Measurements from ENCODE around the gene BTBD7.

The BTBD7 gene

GRCh38 chr14:93343266-93343665 lies 10.4 kb upstream of the BTBD7 start:
- TF ChIP-seq, protein P1, sequence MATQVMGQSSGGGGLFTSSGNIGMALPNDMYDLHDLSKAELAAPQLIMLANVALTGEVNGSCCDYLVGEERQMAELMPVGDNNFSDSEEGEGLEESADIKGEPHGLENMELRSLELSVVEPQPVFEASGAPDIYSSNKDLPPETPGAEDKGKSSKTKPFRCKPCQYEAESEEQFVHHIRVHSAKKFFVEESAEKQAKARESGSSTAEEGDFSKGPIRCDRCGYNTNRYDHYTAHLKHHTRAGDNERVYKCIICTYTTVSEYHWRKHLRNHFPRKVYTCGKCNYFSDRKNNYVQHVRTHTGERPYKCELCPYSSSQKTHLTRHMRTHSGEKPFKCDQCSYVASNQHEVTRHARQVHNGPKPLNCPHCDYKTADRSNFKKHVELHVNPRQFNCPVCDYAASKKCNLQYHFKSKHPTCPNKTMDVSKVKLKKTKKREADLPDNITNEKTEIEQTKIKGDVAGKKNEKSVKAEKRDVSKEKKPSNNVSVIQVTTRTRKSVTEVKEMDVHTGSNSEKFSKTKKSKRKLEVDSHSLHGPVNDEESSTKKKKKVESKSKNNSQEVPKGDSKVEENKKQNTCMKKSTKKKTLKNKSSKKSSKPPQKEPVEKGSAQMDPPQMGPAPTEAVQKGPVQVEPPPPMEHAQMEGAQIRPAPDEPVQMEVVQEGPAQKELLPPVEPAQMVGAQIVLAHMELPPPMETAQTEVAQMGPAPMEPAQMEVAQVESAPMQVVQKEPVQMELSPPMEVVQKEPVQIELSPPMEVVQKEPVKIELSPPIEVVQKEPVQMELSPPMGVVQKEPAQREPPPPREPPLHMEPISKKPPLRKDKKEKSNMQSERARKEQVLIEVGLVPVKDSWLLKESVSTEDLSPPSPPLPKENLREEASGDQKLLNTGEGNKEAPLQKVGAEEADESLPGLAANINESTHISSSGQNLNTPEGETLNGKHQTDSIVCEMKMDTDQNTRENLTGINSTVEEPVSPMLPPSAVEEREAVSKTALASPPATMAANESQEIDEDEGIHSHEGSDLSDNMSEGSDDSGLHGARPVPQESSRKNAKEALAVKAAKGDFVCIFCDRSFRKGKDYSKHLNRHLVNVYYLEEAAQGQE (IDR thresholded peaks at IDR 0.05; ENCODE audit: insufficient read depth in 1 of 2, low read depth in 2 of 2, low read length in 2 of 2) = no peak
- TF ChIP-seq SIN3A (IDR thresholded peaks at IDR 0.05; ENCODE audit: borderline replicate concordance, insufficient read depth, low read length) (no peak), FOXP2 (optimal IDR thresholded peaks at IDR 0.05; ENCODE audit: borderline replicate concordance, extremely low read depth, extremely low read length, insufficient read depth) (no peak), POLR2AphosphoS5 (IDR thresholded peaks at IDR 0.05; ENCODE audit: low read depth, low read length) (no peak), TAF1 (IDR thresholded peaks at IDR 0.05; ENCODE audit: borderline replicate concordance, insufficient read depth, low read length) (no peak)

DNA sequence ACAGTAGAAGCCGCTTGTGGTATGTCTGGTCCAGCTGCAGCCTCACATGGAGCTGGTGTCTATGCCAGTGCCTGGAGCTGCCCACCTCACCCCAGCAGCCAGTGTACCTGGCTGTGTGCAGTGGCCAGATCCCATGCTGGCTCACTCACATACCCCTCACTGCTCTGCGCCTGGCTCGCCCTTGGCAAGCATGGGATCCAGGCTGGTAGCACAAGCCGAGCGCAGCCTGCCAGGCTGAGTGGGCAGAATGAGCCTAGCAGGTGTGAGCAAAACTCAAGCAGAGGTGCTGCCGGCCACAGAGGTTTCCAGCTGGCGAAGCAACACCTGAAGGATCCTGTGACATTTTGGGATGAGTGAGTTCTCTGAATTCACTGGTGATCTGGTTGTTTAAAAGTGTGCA lies 5.0 kb upstream of the BTBD7 start:
- TF ChIP-seq SIN3A (IDR thresholded peaks at IDR 0.05; ENCODE audit: borderline replicate concordance, insufficient read depth, low read length) = no peak
- TF ChIP-seq TAF1 (IDR thresholded peaks at IDR 0.05; ENCODE audit: borderline replicate concordance, insufficient read depth, low read length) = no peak
- no peak for TF ChIP-seq POLR2AphosphoS5 (IDR thresholded peaks at IDR 0.05; ENCODE audit: low read depth, low read length)
- no peak for TF ChIP-seq FOXP2 (optimal IDR thresholded peaks at IDR 0.05; ENCODE audit: borderline replicate concordance, extremely low read depth, extremely low read length, insufficient read depth)
- TF ChIP-seq, protein P1 (IDR thresholded peaks at IDR 0.05; ENCODE audit: insufficient read depth in 1 of 2, low read depth in 2 of 2, low read length in 2 of 2) = no peak

DNA sequence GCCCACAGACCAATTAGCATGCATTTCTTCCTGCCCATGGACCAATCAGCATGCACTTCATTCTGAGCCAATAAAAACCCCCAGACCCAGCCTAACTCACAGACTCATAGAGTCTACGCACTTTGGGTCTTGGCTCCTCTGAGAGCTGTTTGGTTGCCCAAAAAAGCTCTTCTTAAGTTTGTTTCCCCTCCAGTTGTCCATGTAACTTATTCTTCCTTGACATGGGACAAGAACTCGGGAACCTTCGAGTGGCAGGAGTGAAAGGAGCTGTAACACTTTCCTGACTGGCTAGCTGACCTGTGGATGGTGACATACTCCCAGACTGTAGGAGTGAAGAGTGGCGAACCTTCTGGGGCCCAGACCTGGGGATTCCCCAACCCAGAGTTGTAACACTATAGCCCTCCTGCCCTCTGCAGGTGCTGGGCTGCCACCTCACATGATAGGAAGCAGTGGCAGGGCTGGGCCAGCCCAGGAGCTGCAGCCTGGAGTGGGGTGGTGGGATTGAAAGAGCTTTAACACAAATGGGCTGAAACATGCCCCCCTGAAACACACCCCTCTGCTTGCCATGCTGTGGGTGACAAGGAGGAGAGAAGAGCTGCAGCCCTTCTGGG lies 4.4 kb upstream of the BTBD7 start:
- TF ChIP-seq POLR2AphosphoS5 (IDR thresholded peaks at IDR 0.05; ENCODE audit: low read depth, low read length) = no peak
- TF ChIP-seq TAF1 (IDR thresholded peaks at IDR 0.05; ENCODE audit: borderline replicate concordance, insufficient read depth, low read length) = no peak
- TF ChIP-seq FOXP2 (optimal IDR thresholded peaks at IDR 0.05; ENCODE audit: borderline replicate concordance, extremely low read depth, extremely low read length, insufficient read depth) = no peak
- TF ChIP-seq SIN3A (IDR thresholded peaks at IDR 0.05; ENCODE audit: borderline replicate concordance, insufficient read depth, low read length) = no peak
- TF ChIP-seq, protein P1 (IDR thresholded peaks at IDR 0.05; ENCODE audit: insufficient read depth in 1 of 2, low read depth in 2 of 2, low read length in 2 of 2) = no peak

- TF ChIP-seq FOXP2 (optimal IDR thresholded peaks at IDR 0.05; ENCODE audit: borderline replicate concordance, extremely low read depth, extremely low read length, insufficient read depth) = no peak
- TF ChIP-seq SIN3A (IDR thresholded peaks at IDR 0.05; ENCODE audit: borderline replicate concordance, insufficient read depth, low read length) = no peak
- TF ChIP-seq POLR2AphosphoS5 (IDR thresholded peaks at IDR 0.05; ENCODE audit: low read depth, low read length) = no peak
- TF ChIP-seq, protein P1 (IDR thresholded peaks at IDR 0.05; ENCODE audit: insufficient read depth in 1 of 2, low read depth in 2 of 2, low read length in 2 of 2) = no peak
These were observed 831 bp upstream of the BTBD7 start for GRCh38 chr14:93333631-93334103.
